ENCODE data around the gene KCNG2. TPM values are rescaled to one million over a fixed set of nuclear protein-coding genes. Genes with fewer than 3 reads are reported as not detected.

KCNG2 gene
- total RNA-seq, 4 donors from 2014 or later = 0.27 TPM; not detected in 3

DNA sequence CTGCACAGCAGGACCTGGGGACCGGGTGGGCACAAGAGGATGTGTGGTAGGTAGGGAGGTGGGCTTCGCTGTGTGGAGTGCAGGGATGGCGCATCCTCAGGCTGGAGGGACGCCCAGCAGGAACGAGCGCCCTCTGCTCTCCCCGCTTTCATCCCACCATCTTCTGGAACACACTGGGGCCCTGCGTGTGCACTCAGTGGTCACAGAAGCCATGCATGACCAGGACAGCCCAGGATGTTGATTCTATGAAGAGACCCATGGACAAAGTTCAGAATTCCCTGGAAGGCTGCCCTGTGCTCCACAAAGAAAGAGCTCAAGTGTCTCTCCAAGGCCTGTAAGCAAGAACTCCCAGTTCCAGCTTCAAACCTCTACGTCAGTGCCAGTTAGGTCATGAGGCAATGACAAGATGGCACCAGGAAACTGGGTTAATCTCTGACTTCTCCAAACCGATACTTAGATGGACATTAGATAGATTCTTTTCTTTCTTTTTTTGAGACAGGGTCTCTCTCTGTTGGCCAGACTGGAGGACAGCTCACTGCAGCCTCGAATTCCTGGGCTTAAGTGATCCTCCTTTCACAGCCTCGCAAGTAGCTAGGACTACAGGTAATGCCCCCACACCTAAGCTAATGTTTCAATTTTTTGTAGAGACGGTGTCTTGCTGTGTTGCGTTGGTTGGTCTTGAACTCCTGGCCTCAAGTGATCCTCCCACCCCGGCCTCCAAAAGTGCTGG is 150.3 kb downstream of the KCNG2 start:
- Histone ChIP-seq H3K27me3 (no peaks in the 10 kb centered on the region), H3K36me3 (peaks cover 0 to 39% of the 10 kb centered on the region in 2 donors), H3K27ac (no peak overlapping the region), H3K4me3 (no peak overlapping the region), H3K9me3 (no peaks in the 10 kb centered on the region), H3K4me1 (peaks cover 0 to 81% (median 35%) of the 10 kb centered on the region in 3 donors)
- ATAC-seq = no peak
- whole genome bisulfite sequencing, 2 donors (ENCODE audit: low coverage in 1 of 2) = 87 to 94% methylated on average over 7 of the region's 15 CpGs
- TF ChIP-seq EP300 (IDR thresholded peaks at IDR 0.05) (no peak), POLR2A (IDR thresholded peaks at IDR 0.05) (no peak), POLR2AphosphoS5 (IDR thresholded peaks at IDR 0.05) (no peak)
- TF ChIP-seq, protein P1, sequence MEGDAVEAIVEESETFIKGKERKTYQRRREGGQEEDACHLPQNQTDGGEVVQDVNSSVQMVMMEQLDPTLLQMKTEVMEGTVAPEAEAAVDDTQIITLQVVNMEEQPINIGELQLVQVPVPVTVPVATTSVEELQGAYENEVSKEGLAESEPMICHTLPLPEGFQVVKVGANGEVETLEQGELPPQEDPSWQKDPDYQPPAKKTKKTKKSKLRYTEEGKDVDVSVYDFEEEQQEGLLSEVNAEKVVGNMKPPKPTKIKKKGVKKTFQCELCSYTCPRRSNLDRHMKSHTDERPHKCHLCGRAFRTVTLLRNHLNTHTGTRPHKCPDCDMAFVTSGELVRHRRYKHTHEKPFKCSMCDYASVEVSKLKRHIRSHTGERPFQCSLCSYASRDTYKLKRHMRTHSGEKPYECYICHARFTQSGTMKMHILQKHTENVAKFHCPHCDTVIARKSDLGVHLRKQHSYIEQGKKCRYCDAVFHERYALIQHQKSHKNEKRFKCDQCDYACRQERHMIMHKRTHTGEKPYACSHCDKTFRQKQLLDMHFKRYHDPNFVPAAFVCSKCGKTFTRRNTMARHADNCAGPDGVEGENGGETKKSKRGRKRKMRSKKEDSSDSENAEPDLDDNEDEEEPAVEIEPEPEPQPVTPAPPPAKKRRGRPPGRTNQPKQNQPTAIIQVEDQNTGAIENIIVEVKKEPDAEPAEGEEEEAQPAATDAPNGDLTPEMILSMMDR (IDR thresholded peaks at IDR 0.05) = no peak

DNA sequence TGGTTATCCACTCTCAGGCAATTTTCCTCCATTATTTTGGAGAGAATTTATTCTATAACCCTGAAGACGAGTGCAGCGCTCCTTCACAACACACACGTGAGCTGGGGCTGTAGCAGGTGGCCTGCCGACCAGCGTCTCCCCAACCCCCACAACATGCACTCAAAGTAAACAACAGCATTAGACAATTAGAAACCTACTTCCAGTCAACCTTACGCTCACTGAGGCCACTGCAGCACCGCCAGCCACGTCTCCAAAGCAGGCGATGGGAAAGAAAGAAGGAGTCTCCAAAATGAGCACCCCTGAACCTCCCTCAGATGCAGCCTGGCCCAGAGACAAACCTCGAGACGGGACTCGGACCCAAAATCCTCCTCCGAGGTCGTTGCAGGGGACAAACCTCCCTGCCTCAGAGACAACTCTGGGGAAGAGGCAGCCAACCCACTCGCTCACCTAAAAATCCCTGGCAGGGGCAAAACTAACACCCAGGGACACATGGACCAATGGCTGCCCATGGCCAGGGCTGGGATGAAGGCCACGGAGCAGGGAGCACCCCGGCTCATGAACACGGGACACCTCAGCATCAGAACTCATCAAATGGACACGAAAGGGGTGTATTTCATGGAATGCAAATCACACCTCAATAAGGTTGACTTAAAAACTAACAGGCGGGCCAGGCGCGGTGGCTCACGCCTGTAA is 151.1 kb downstream of the KCNG2 start:
- Histone ChIP-seq H3K36me3 (peaks cover 0 to 31% of the 10 kb centered on the region in 2 donors), H3K27me3 (no peaks in the 10 kb centered on the region), H3K27ac (peak overlapping the region in 2 of 4 donors; percentile 18 to 94), H3K9me3 (no peaks in the 10 kb centered on the region), H3K4me3 (peak overlapping the region in 1 of 2 donors; percentile 99), H3K4me1 (peaks cover 0 to 77% (median 35%) of the 10 kb centered on the region in 3 donors)
- ATAC-seq = no peak
- WGBS, 2 donors (ENCODE audit: low coverage in 1 of 2) = 90% methylated on average over 17 of the region's 23 CpGs; no CpG with 5 or more reads in 1 of the 2 donors
- TF ChIP-seq EP300 (IDR thresholded peaks at IDR 0.05) = no peak
- no peak for TF ChIP-seq POLR2A (IDR thresholded peaks at IDR 0.05)
- TF ChIP-seq POLR2AphosphoS5 (IDR thresholded peaks at IDR 0.05) = no peak
- TF ChIP-seq, protein P1 (IDR thresholded peaks at IDR 0.05) = no peak

Other genes starting within 250 kb of the KCNG2 start
- gene CTDP1, start 118.1 kb upstream of the KCNG2 start, total RNA-seq = 10 to 100 TPM; 16.7 to 25.3 (median 21.6) TPM
- gene SLC66A2, start 153.7 kb downstream of the KCNG2 start, total RNA-seq = 10 to 100 TPM; 32.2 to 42.6 (median 35.6) TPM
- gene HSBP1L1, start 166.7 kb downstream of the KCNG2 start, total RNA-seq = 10 to 100 TPM in 3 of 4 donors, 1 to 10 TPM in 1; 3.2 to 23.8 (median 12.4) TPM
- gene TXNL4A, start 190.6 kb downstream of the KCNG2 start, total RNA-seq = 10 to 100 TPM; 20.4 to 55.3 (median 39.6) TPM
- 10 to 100 TPM; 27.0 to 38.8 (median 32.7) TPM for gene RBFA, start 236.5 kb downstream of the KCNG2 start, total RNA-seq

All from gastroesophageal sphincter (tissue), 4 donors.